K562 (cell line): ENCODE results near the gene FBXL12. TPM values are rescaled to one million over a fixed set of nuclear protein-coding genes. Genes with fewer than 3 reads are reported as not detected.
A peak's percentile ranks its signal among the peaks of the same experiment; 100 is the strongest.

Experiments
- E2F3 ChIP-seq: fragments of 250-450 bp; sonication (Bioruptor Pico); IDR thresholded peaks from 2 replicates; pipeline ENCODE4 v1.4.0; 2020; ENCODE audit warnings: mild to moderate bottlenecking
- ETV1 ChIP-seq: fragments of 450-650 bp; conservative IDR thresholded peaks from 2 replicates; pipeline ENCODE4 v1.6.1; 2016; ENCODE audit warnings: missing genetic modification characterization, control low read depth, low read depth, missing compliant biosample characterization
- FOXP1 ChIP-seq: sonication (generic); formaldehyde crosslinking; IDR thresholded peaks from 2 replicates; pipeline ENCODE4 v1.8.0; 2022; ENCODE audit warnings: mild to moderate bottlenecking, missing genetic modification reagents
- GABPB1 ChIP-seq: sonication (generic); formaldehyde crosslinking; IDR thresholded peaks from 2 replicates; pipeline ENCODE4 v1.8.0; 2022; ENCODE audit warnings: mild to moderate bottlenecking, missing genetic modification reagents
- HMGN3 ChIP-seq: IDR thresholded peaks from 2 replicates; pipeline ENCODE4 v1.6.1; 2011; ENCODE audit warnings: borderline replicate concordance, low read depth, mild to moderate bottlenecking, mixed read lengths, low read length; ENCODE audit not compliant: insufficient read length; ENCODE audit errors: extremely low read depth
- NFE2L1 ChIP-seq: fragments of 450-650 bp; IDR thresholded peaks from 2 replicates; pipeline ENCODE4 v1.6.1; 2016; ENCODE audit warnings: missing genetic modification characterization, low read depth, mild to moderate bottlenecking, missing compliant biosample characterization, moderate library complexity, borderline replicate concordance
- PHB ChIP-seq: fragments of 250-450 bp; sonication (Bioruptor Pico); IDR thresholded peaks from 2 replicates; pipeline ENCODE4 v1.5.0; 2021
- PHF21A ChIP-seq: fragments of 450-650 bp; IDR thresholded peaks from 2 replicates; pipeline ENCODE4 v1.6.1; 2017; ENCODE audit warnings: low read depth, borderline replicate concordance
- PTTG1 ChIP-seq: fragments of 450-650 bp; IDR thresholded peaks from 2 replicates; pipeline ENCODE4 v1.6.1; 2016; ENCODE audit warnings: low read depth, mild to moderate bottlenecking, missing genetic modification characterization, missing compliant biosample characterization
- SUPT5H ChIP-seq: fragments of 450-650 bp; IDR thresholded peaks from 2 replicates; pipeline ENCODE4 v1.6.1; 2016
- TAF1 ChIP-seq: IDR thresholded peaks from 2 replicates; pipeline ENCODE4 v1.6.1; 2011; ENCODE audit warnings: mild to moderate bottlenecking, low read length, moderate library complexity; ENCODE audit not compliant: insufficient read depth, control insufficient read depth, severe bottlenecking; ENCODE audit errors: extremely low read depth
- TBP ChIP-seq: optimal IDR thresholded peaks from 2 replicates; pipeline ENCODE3; 2011; ENCODE audit warnings: low read depth, low read length, improper control_type of control experiment
- TCF3 ChIP-seq: sonication (generic); formaldehyde crosslinking; IDR thresholded peaks from 2 replicates; pipeline ENCODE4 v1.4.0; 2020; ENCODE audit warnings: mild to moderate bottlenecking, missing genetic modification reagents
- ZBTB8A ChIP-seq: fragments of 450-650 bp; IDR thresholded peaks from 2 replicates; pipeline ENCODE4 v1.6.1; 2018; ENCODE audit warnings: mild to moderate bottlenecking, moderate library complexity; ENCODE audit not compliant: partially characterized antibody
- polyA plus RNA-seq, 8 experiments: library from polyadenylated mRNA; depleted of rRNA in 4 of 8; stranded (reverse) in 5 of 8; unstranded in 3 of 8; fragments of >200 nt; fragmentation: Nextera tagmentation in 2 of 8; fragmentation: Illumina TruSeq in 1 of 8; extraction: Ambion mirVana in 2 of 8; extraction: Trizol in 1 of 8; gene quantifications; 2 replicates each; pipeline versions ENCODE4 v1.2.1 to v1.2.3, GENCODE V29; 2011 to 2014; ENCODE audit warnings: inconsistent platforms in 1 of 8, missing spikeins in 1 of 8
- total RNA-seq, 7 experiments: library from RNA; depleted of rRNA in 6 of 7; stranded (reverse); fragments of >200 nt in 6 of 7; fragmentation: Illumina TruSeq in 2 of 7; extraction: Trizol in 2 of 7; gene quantifications; 2 replicates each; pipeline versions ENCODE4 v1.2.1 to v1.2.3, GENCODE V29; 2011 to 2021; ENCODE audit warnings: low replicate concordance in 1 of 7
- TF ChIP-seq, protein P1 (sequence below), 2 experiments: fragments of 450-650 bp in 1 of 2; sonication (generic) in 1 of 2; formaldehyde crosslinking in 1 of 2; IDR thresholded peaks; 2 replicates each; pipeline versions ENCODE4 v1.7.1 to v1.9.0; 2016 to 2022; ENCODE audit warnings: inconsistent platforms in 1 of 2, mild to moderate bottlenecking in 1 of 2, missing genetic modification reagents in 1 of 2
- TF ChIP-seq, protein P2 (sequence below): fragments of 450-650 bp; IDR thresholded peaks from 2 replicates; pipeline ENCODE4 v1.6.1; 2014; ENCODE audit warnings: low read depth, mild to moderate bottlenecking, moderate library complexity, borderline replicate concordance

FBXL12 gene
- total and polyA plus RNA-seq, 9 of the 15 experiments (the other 6 are each of a cell fraction or from before 2014, with no cell fraction given): 2.7 to 40.5 (median 26.5) TPM

DNA sequence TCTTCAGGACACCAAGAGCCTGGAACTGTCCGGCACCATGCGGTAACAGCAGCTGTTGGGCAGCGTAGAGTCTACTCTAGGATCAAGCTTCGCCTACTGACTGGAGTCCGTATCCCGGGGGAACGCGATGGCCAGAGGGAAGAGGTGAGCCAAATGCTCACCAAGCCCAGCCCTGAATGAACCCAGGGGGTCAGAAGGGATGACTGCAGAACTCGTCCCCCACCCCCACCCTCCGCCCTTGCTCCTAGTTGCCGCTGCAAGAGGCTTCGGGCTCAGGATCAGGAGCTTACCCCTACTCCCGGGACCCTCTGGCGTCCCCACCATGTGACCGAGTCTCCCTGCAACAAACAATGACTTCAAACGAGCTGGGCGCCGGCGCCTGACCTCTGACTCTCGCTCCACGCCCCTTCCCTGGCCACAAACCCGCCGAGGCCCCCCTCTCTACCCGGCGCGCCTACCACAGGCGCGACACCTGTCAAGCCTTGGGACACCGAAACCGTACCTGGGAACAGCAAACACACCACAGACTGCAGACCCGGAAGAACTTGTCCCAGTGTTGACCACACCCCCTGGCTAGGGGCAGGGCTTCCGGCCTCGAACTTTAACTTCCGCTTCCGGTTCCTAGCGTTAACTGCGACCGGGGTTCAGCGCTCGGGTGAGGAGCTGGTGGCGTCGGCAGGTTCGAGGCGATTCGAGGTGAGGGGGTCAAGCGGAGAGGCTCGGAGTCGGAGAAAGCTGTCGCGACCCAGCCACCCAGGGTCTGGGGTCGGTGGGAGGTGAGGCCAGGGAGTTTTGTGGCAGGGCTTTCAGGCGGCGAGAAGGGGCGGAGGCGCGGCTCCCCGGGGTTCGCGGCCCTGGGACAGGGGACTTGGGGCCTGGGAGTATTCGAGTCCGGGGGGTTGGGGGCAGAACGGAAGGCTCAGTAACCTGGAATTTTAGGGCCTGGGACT, 8.7 kb upstream of the FBXL12 start, which contains the start of gene UBL5 (continued):
- TF ChIP-seq, protein P1, sequence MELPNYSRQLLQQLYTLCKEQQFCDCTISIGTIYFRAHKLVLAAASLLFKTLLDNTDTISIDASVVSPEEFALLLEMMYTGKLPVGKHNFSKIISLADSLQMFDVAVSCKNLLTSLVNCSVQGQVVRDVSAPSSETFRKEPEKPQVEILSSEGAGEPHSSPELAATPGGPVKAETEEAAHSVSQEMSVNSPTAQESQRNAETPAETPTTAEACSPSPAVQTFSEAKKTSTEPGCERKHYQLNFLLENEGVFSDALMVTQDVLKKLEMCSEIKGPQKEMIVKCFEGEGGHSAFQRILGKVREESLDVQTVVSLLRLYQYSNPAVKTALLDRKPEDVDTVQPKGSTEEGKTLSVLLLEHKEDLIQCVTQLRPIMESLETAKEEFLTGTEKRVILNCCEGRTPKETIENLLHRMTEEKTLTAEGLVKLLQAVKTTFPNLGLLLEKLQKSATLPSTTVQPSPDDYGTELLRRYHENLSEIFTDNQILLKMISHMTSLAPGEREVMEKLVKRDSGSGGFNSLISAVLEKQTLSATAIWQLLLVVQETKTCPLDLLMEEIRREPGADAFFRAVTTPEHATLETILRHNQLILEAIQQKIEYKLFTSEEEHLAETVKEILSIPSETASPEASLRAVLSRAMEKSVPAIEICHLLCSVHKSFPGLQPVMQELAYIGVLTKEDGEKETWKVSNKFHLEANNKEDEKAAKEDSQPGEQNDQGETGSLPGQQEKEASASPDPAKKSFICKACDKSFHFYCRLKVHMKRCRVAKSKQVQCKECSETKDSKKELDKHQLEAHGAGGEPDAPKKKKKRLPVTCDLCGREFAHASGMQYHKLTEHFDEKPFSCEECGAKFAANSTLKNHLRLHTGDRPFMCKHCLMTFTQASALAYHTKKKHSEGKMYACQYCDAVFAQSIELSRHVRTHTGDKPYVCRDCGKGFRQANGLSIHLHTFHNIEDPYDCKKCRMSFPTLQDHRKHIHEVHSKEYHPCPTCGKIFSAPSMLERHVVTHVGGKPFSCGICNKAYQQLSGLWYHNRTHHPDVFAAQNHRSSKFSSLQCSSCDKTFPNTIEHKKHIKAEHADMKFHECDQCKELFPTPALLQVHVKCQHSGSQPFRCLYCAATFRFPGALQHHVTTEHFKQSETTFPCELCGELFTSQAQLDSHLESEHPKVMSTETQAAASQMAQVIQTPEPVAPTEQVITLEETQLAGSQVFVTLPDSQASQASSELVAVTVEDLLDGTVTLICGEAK (IDR thresholded peaks at IDR 0.05): peak; percentile 99
- TF ChIP-seq, protein P1 (CRISPR knock-in tag; IDR thresholded peaks at IDR 0.05): no peak
- TF ChIP-seq TBP: peak; percentile 63
- TF ChIP-seq NFE2L1 (tag): no peak
- TF ChIP-seq SUPT5H: peak; percentile 97
- peak; percentile 61 for TF ChIP-seq ETV1 (tag)
- TF ChIP-seq E2F3 (CRISPR knock-in tag): 0 out of 2 replicates have a peak, but pooled peaks have one; percentile 3
- no peak for TF ChIP-seq FOXP1 (CRISPR knock-in tag)
- no peak for TF ChIP-seq ZBTB8A
- peak; percentile 53 for TF ChIP-seq HMGN3
- no peak for TF ChIP-seq PTTG1
- no peak for TF ChIP-seq PHB (CRISPR knock-in tag)
- TF ChIP-seq GABPB1: peak; percentile 96
- TF ChIP-seq, protein P2, sequence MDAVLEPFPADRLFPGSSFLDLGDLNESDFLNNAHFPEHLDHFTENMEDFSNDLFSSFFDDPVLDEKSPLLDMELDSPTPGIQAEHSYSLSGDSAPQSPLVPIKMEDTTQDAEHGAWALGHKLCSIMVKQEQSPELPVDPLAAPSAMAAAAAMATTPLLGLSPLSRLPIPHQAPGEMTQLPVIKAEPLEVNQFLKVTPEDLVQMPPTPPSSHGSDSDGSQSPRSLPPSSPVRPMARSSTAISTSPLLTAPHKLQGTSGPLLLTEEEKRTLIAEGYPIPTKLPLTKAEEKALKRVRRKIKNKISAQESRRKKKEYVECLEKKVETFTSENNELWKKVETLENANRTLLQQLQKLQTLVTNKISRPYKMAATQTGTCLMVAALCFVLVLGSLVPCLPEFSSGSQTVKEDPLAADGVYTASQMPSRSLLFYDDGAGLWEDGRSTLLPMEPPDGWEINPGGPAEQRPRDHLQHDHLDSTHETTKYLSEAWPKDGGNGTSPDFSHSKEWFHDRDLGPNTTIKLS: 0 out of 2 replicates have a peak, but pooled peaks have one; percentile 34
- no peak for TF ChIP-seq PHF21A
- 0 out of 2 replicates have a peak, but pooled peaks have one; percentile 5 for TF ChIP-seq TCF3 (CRISPR knock-in tag)
- TF ChIP-seq TAF1: peak; percentile 86
